BJ (cell line): ENCODE data around the gene NAP1L1. TPM values are rescaled to one million over a fixed set of nuclear protein-coding genes. Genes with fewer than 3 reads are reported as not detected.

Experiments
- CTCF ChIA-PET: fragments of 350-600 bp; formaldehyde crosslinking; extraction: SDS; loops from one replicate; lab custom pipeline; 2021; ENCODE audit warnings: antibody characterized with exemption, inconsistent platforms; lab: Yijun Ruan, JAX
- POLR2A ChIA-PET: fragments of 300-600 bp; sonication (Branson Sonifier 250); formaldehyde crosslinking; extraction: SDS; loops from one replicate; lab custom pipeline; 2021; ENCODE audit warnings: antibody characterized with exemption; lab: Charles Lee
- DNase-seq: peaks from one replicate; pipeline ENCODE4 v3.0.0-alpha.2; 2011; ENCODE audit warnings: low read depth
- H3K27me3 ChIP-seq: 2 replicates; pipeline ENCODE4 v1.6.0; 2011; ENCODE audit warnings: low read length; ENCODE audit not compliant: control insufficient read depth, insufficient read depth
- H3K36me3 ChIP-seq: 2 replicates; pipeline ENCODE4 v1.5.1; 2011; ENCODE audit warnings: low read length; ENCODE audit not compliant: control insufficient read depth, insufficient read depth
- H3K4me3 ChIP-seq: 2 replicates; pipeline ENCODE4 v1.5.1; 2011; ENCODE audit warnings: low read depth, mild to moderate bottlenecking, control low read depth, low read length
- polyA plus RNA-seq: library from polyadenylated mRNA; depleted of rRNA; stranded (reverse); fragments of >200 nt; gene quantifications from 2 replicates; pipeline ENCODE4 v1.2.3, GENCODE V29; 2011
- TF ChIP-seq, protein P1 (sequence below): IDR thresholded peaks from 2 replicates; pipeline ENCODE4 v1.5.1; 2011; ENCODE audit warnings: low read depth, mild to moderate bottlenecking, control low read depth, inconsistent platforms, low read length, moderate library complexity; ENCODE audit not compliant: insufficient read depth

NAP1L1 gene
- polyA plus RNA-seq, 1 experiment, result 111 TPM

DNA sequence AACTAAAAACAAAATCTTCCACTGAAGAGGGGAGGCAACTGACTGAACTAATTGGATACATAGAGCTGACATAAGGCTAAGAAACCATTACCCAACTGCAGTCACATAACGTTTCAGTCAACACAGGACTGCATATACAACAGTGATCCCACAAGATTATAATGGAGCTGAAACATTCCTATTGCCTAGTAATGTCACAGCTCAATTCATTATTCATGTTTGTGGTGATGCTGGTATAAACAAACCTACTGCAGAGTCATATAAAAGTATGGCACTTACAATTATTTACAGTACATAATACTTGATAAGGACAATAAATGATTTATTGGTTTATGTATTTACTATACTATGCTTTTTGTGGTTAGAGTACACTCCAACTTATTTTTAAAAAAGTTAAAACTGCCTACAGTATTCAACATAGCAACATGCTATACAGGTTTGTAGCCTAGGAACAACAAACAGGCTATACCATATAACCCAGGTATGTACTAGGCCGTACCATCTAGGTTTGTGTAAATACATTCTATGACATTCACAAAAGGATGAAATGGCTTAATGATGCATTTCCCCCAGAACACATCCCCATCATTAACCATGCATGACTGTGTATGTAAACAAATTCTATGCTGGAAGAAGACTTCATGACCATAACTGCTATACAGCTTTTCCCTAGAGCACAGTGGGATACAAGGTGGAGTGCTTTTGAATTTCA, 4.3 kb downstream of the NAP1L1 start:
- H3K36me3 ChIP-seq, result no peaks in the 10 kb centered on the region
- ChIA-PET CTCF (interaction anchor here (0.6 to 0.7 kb wide), 2 partner anchors 19 to 260 kb away, joined by 3 read pairs; no protein-coding TSS in a partner anchor), POLR2A (no interaction called here)
- no peak for DNase-seq
- H3K4me3 ChIP-seq, result no peak overlapping the region
- TF ChIP-seq, protein P1, sequence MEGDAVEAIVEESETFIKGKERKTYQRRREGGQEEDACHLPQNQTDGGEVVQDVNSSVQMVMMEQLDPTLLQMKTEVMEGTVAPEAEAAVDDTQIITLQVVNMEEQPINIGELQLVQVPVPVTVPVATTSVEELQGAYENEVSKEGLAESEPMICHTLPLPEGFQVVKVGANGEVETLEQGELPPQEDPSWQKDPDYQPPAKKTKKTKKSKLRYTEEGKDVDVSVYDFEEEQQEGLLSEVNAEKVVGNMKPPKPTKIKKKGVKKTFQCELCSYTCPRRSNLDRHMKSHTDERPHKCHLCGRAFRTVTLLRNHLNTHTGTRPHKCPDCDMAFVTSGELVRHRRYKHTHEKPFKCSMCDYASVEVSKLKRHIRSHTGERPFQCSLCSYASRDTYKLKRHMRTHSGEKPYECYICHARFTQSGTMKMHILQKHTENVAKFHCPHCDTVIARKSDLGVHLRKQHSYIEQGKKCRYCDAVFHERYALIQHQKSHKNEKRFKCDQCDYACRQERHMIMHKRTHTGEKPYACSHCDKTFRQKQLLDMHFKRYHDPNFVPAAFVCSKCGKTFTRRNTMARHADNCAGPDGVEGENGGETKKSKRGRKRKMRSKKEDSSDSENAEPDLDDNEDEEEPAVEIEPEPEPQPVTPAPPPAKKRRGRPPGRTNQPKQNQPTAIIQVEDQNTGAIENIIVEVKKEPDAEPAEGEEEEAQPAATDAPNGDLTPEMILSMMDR, result no peak
- H3K27me3 ChIP-seq, result no peaks in the 10 kb centered on the region

DNA sequence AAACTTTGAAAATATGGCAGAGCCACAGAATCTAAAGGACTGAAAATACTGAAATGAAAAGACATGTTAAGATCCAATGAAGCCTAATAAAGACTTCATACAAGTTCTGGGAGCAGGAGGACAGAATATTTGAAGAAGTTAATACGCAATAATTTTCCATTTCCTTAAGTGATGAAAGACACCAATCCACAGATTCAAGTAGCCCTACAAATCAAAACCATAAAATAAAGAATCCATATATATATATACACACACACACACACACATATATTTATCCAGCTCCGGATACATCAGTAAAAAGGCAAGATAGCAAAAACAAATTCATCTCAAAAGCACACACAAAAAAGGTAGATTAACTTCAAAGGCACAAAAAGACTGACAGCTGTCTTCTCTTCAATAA, 5.7 kb downstream of the NAP1L1 start:
- no peaks in the 10 kb centered on the region for H3K36me3 ChIP-seq
- POLR2A ChIA-PET, result no interaction called here
- DNase-seq, result no peak
- CTCF ChIA-PET, result interaction anchor here (0.5 to 0.7 kb wide), 2 partner anchors 186 to 464 kb away, joined by 3 to 5 read pairs; no protein-coding TSS in a partner anchor
- no peaks in the 10 kb centered on the region for H3K27me3 ChIP-seq
- TF ChIP-seq, protein P1, result no peak
- no peak overlapping the region for H3K4me3 ChIP-seq

DNA sequence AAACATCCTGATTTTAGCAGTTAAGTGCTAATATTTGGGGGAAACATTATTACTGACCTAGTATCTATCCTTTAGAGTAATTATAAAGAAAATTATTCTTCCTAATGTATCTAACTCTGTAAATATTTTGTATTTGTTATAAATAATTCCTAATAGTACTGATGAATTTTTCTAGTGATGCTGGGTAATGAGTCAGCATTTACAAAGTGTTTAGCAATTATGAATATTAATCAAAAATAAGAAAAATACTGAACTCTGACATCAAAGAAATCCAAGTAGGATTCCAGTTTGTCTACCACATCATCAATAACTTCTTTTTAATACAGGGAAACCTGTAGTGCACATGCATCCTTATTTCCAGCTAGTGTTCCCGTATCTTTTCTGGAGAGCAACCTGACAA, 9.0 kb downstream of the NAP1L1 start:
- H3K4me3 ChIP-seq, result no peak overlapping the region
- no peak for DNase-seq
- TF ChIP-seq, protein P1, result no peak
- CTCF ChIA-PET, result no interaction called here
- H3K27me3 ChIP-seq, result no peaks in the 10 kb centered on the region
- no peaks in the 10 kb centered on the region for H3K36me3 ChIP-seq
- POLR2A ChIA-PET, result interaction anchor here (0.6 kb wide), 1 partner anchor 35 kb away, joined by 3 read pairs; no protein-coding TSS in a partner anchor

DNA sequence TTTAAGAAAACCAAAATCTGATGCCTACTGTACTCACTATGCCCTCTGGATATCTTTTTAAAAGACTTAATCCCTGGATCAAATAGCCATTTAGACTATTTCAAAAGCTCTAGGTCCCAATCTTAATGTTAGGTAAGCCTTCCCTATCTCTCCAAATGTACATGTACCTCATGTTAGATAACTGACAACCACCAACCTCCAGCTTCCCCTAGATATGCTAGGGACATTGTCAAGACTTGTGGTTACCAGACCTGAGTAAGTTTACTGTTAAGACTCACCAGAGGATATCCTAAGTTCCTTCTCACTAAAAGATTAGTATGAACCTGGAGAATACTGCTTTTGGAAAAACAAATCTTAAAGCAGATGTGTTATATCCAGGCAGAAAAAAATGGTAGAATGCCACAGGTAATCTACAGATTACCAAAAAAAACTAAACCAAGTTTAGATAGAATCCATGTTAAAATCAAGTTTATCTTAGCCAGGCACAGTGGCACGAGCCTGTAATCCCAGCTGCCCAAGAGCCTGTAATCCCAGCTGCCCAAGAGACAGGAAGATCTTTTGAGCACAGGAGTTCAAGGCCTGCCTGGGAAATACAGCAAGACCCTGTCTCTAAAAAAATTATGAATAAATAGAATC, 9.7 kb downstream of the NAP1L1 start:
- ChIA-PET POLR2A (interaction anchor here (0.6 kb wide), 1 partner anchor 35 kb away, joined by 3 read pairs; no protein-coding TSS in a partner anchor), CTCF (no interaction called here)
- Histone ChIP-seq H3K27me3 (no peaks in the 10 kb centered on the region), H3K36me3 (no peaks in the 10 kb centered on the region), H3K4me3 (no peak overlapping the region)
- TF ChIP-seq, protein P1, result no peak
- no peak for DNase-seq

DNA sequence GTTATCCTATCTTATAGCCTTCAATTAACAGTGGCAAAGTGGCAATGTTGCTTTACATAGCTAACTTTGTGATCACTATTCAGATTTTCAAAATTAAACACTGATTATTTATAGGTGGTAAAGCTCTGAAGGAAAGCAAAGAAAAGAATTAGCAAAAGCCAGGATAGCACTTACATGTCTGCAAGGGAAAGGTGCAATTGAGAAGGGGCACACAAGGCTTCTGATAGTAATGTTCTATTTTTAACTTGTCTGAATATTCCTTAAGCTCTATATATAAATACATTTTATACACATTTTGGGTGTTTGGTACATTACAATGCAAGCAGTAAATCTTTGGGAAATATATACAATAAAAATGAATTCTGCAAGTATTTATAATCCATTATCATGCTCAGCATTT, 10.9 kb downstream of the NAP1L1 start:
- ChIA-PET CTCF (no interaction called here), POLR2A (no interaction called here)
- Histone ChIP-seq H3K4me3 (no peak overlapping the region), H3K27me3 (no peaks in the 10 kb centered on the region), H3K36me3 (no peaks in the 10 kb centered on the region)
- no peak for DNase-seq
- TF ChIP-seq, protein P1, result no peak
